Cardiac septum (tissue), 1 donor: ENCODE data around the gene STXBP1. TPM values are rescaled to one million over a fixed set of nuclear protein-coding genes. Genes with fewer than 3 reads are reported as not detected.
"Not testable (repeated sequence)": the region's sequence is repeated elsewhere in the genome, so short reads cannot be mapped to it uniquely, and the experiment has no call there.

Experiments
- DNase-seq: peaks from one replicate; pipeline ENCODE4 v3.0.0-alpha.2; 2020; ENCODE audit warnings: low spot score
- intact Hi-C: fragments of 100-400 bp; cut with DNase I; formaldehyde crosslinking; loops from one replicate; pipeline ENCODE4 v1.14.0; 2022
- total RNA-seq: library from RNA; stranded (reverse); fragmentation: NEBNext Ultra II Directional; extraction: Animal tissue kit (Norgen Biotek cat#: 25700); gene quantifications from one replicate; pipeline ENCODE4 v1.2.1, GENCODE V29; 2021
- donor health status: DM: no; HTN: no; CAD: no.

STXBP1 gene
- total RNA-seq, 1 donor from 2014 or later: 46.6 TPM

- intact Hi-C loops: no loop called here
- DNase-seq: no peak
These were observed 37.7 kb upstream of the STXBP1 start for GRCh38 chr9:127574072-127574993.

GRCh38 chr9:127575875-127576778, 36.0 kb upstream of the STXBP1 start:
- intact Hi-C loops: no loop called here
- DNase-seq: no peak

- intact Hi-C loops, DNase-seq: not testable (repeated sequence)
These were observed 34.9 kb upstream of the STXBP1 start for GRCh38 chr9:127577194-127577593.

GRCh38 chr9:127578627-127578951, 33.5 kb upstream of the STXBP1 start:
- intact Hi-C loops: no loop called here

GRCh38 chr9:127578952-127579853, 32.9 kb upstream of the STXBP1 start:
- intact Hi-C loops: no loop called here
- peak; percentile 92 for DNase-seq

More at GRCh38 chr9:127578627-127578951, 33.5 kb upstream of the STXBP1 start:
- DNase-seq: no peak

- intact Hi-C loops: no loop called here
- no peak for DNase-seq
These were observed 31.7 kb upstream of the STXBP1 start for GRCh38 chr9:127580366-127580765.

- no peak for DNase-seq
- intact Hi-C loops: no loop called here
These were observed 31.1 kb upstream of the STXBP1 start for GRCh38 chr9:127580879-127581475.

GRCh38 chr9:127584474-127584805, 27.6 kb upstream of the STXBP1 start:
- DNase-seq, intact Hi-C loops: not testable (repeated sequence)

GRCh38 chr9:127585161-127585819, 26.8 kb upstream of the STXBP1 start:
- no peak for DNase-seq
- intact Hi-C loops: loop anchor here (1.0 kb wide), 1 partner anchor 81 kb away; no protein-coding TSS in a partner anchor

- intact Hi-C loops: no loop called here
- no peak for DNase-seq
These were observed 26.0 kb upstream of the STXBP1 start for GRCh38 chr9:127586096-127586495.

- intact Hi-C loops: no loop called here
- peak; percentile 86 for DNase-seq
These were observed 25.5 kb upstream of the STXBP1 start for GRCh38 chr9:127586537-127586936.

- intact Hi-C loops: no loop called here
- DNase-seq: no peak
These were observed 24.1 kb upstream of the STXBP1 start for GRCh38 chr9:127587966-127588365.

- DNase-seq: no peak
- intact Hi-C loops: no loop called here
These were observed 23.2 kb upstream of the STXBP1 start for GRCh38 chr9:127588740-127589506.

GRCh38 chr9:127589955-127590370, 22.1 kb upstream of the STXBP1 start:
- DNase-seq: no peak
- intact Hi-C loops: loop anchor here (1.0 kb wide), 3 partner anchors 144 to 331 kb away; no protein-coding TSS in a partner anchor

GRCh38 chr9:127595611-127596010, 16.5 kb upstream of the STXBP1 start:
- DNase-seq: no peak
- intact Hi-C loops: no loop called here

GRCh38 chr9:127598839-127599549, 13.1 kb upstream of the STXBP1 start:
- intact Hi-C loops: no loop called here

GRCh38 chr9:127599550-127599891, 12.6 kb upstream of the STXBP1 start:
- intact Hi-C loops: no loop called here
- DNase-seq: no peak

More at GRCh38 chr9:127598839-127599549, 13.1 kb upstream of the STXBP1 start:
- no peak for DNase-seq
